HepG2 (cell line): ENCODE data around the gene HTR7. TPM values are rescaled to one million over a fixed set of nuclear protein-coding genes. Genes with fewer than 3 reads are reported as not detected.

Source experiments
- ATAC-seq: fragments of 200-7000 bp; cut with Tn5 transposase; 3 replicates; pipeline ENCODE4 v1.9.1; 2020; ENCODE audit warnings: mild to moderate bottlenecking, moderate library complexity
- BruUV-seq: library from RNA; stranded (reverse); fragments of 400-500 nt; replicated peaks from 2 replicates; lab custom pipeline; 2021; lab: Mats Ljungman, UMichigan
- CTCF ChIA-PET: fragments of 300-600 bp; formaldehyde crosslinking; extraction: SDS; loops from one replicate; lab custom pipeline; 2021; ENCODE audit warnings: low total read pairs, inconsistent platforms, low intra/inter-chr PET ratio; lab: Yijun Ruan, JAX
- POLR2A ChIA-PET: fragments of 350-600 bp; sonication (Branson Sonifier 250); formaldehyde crosslinking; loops from one replicate; lab custom pipeline; 2020; ENCODE audit warnings: antibody characterized with exemption, inconsistent platforms; lab: Yijun Ruan, JAX
- DNase-seq: peaks from one replicate; pipeline ENCODE4 v3.0.0-alpha.2; 2015; ENCODE audit warnings: low spot score
- FAIRE-seq: peaks from 3 replicates; lab custom pipeline; 2011; peaks lifted over from hg19 to GRCh38; lab: Jason Lieb, UNC
- H2AFZ ChIP-seq: one replicate; pipeline ENCODE4 v1.6.1; 2011; ENCODE audit warnings: low read length, inconsistent platforms
- H3K27ac ChIP-seq: fragments of 300-600 bp; 3 replicates; pipeline ENCODE4 v1.8.0; 2011; ENCODE audit warnings: mixed run types, mild to moderate bottlenecking, mixed read lengths, low read length, inconsistent platforms; ENCODE audit not compliant: insufficient read depth; ENCODE audit errors: extremely low read length
- H3K27me3 ChIP-seq, 2 experiments: fragments of 200-600 bp in 1 of 2; 2 replicates in 1 of 2; 3 replicates in 1 of 2; pipeline versions ENCODE4 v1.6.0 to v1.8.0; 2011; ENCODE audit warnings: low read length in 2 of 2, mild to moderate bottlenecking in 2 of 2, moderate library complexity in 2 of 2, inconsistent platforms in 1 of 2; ENCODE audit not compliant: insufficient read depth in 2 of 2, control insufficient read depth in 1 of 2
- H3K36me3 ChIP-seq, 2 experiments: fragments of 200-600 bp in 1 of 2; replicated peaks in 1 of 2; 2 replicates in 1 of 2; 3 replicates in 1 of 2; pipeline versions ENCODE4 v1.5.1 to v1.8.0; 2011; ENCODE audit warnings: low read length in 2 of 2, inconsistent platforms in 1 of 2; ENCODE audit not compliant: insufficient read depth in 2 of 2, control insufficient read depth in 1 of 2
- H3K4me1 ChIP-seq: 2 replicates; pipeline ENCODE4 v1.5.1; 2012; ENCODE audit warnings: low read length, inconsistent platforms; ENCODE audit not compliant: insufficient read depth
- H3K4me2 ChIP-seq: 2 replicates; pipeline ENCODE4 v1.6.0; 2011; ENCODE audit warnings: low read depth, low read length, inconsistent platforms
- H3K4me3 ChIP-seq, 3 experiments: fragments of 200-600 bp in 1 of 3; sonication (generic), shearing (Covaris generic) in 1 of 3; replicated peaks in 1 of 3; 2 replicates each; pipeline ENCODE4 v1.5.1; 2011 to 2016; ENCODE audit warnings: low read length in 3 of 3, inconsistent platforms in 2 of 3, low read depth in 2 of 3, mild to moderate bottlenecking in 2 of 3, control low read depth in 1 of 3, mixed read lengths in 1 of 3; ENCODE audit not compliant: insufficient read depth in 1 of 3
- H3K79me2 ChIP-seq: one replicate; pipeline ENCODE4 v1.6.1; 2011; ENCODE audit warnings: low read length, inconsistent platforms; ENCODE audit not compliant: insufficient read depth
- H3K9ac ChIP-seq: 2 replicates; pipeline ENCODE4 v1.6.0; 2011; ENCODE audit warnings: mild to moderate bottlenecking, low read depth, low read length, inconsistent platforms; ENCODE audit not compliant: insufficient read depth
- H3K9me3 ChIP-seq: 2 replicates; pipeline ENCODE4 v1.5.1; 2012; ENCODE audit warnings: mild to moderate bottlenecking, low read length
- H4K20me1 ChIP-seq: 2 replicates; pipeline ENCODE4 v1.6.0; 2011; ENCODE audit warnings: inconsistent platforms, mild to moderate bottlenecking, low read length, moderate library complexity; ENCODE audit not compliant: insufficient read depth
- ATF7 ChIP-seq, 2 experiments: fragments of 450-650 bp in 1 of 2; sonication (generic) in 1 of 2; formaldehyde crosslinking in 1 of 2; IDR thresholded peaks; 2 replicates each; pipeline versions ENCODE4 v1.4.0 to v1.6.1; 2016 to 2020; ENCODE audit warnings: antibody characterized with exemption in 1 of 2, mild to moderate bottlenecking in 1 of 2, missing genetic modification reagents in 1 of 2
- CBFB ChIP-seq: sonication (generic); formaldehyde crosslinking; IDR thresholded peaks from 2 replicates; pipeline ENCODE4 v1.4.0; 2020; ENCODE audit warnings: missing genetic modification reagents
- CREB1 ChIP-seq, 2 experiments: fragments of 450-650 bp in 1 of 2; IDR thresholded peaks; 2 replicates each; pipeline ENCODE4 v1.6.1; 2016 to 2017; ENCODE audit warnings: control low read depth in 1 of 2, mild to moderate bottlenecking in 1 of 2, missing compliant biosample characterization in 1 of 2, missing genetic modification characterization in 1 of 2
- SATB2 ChIP-seq: sonication (generic); formaldehyde crosslinking; IDR thresholded peaks from 2 replicates; pipeline ENCODE4 v1.5.0; 2020; ENCODE audit warnings: missing genetic modification reagents
- SP140L ChIP-seq: sonication (generic); formaldehyde crosslinking; IDR thresholded peaks from 2 replicates; pipeline ENCODE4 v1.4.0; 2020; ENCODE audit warnings: missing genetic modification reagents, borderline replicate concordance
- SRSF1 ChIP-seq: fragments of 200-400 bp; formaldehyde crosslinking; optimal IDR thresholded peaks from 2 replicates; pipeline ENCODE3; 2017; ENCODE audit warnings: mild to moderate bottlenecking, low read depth, low read length, moderate library complexity
- ZNF619 ChIP-seq: sonication (generic); formaldehyde crosslinking; IDR thresholded peaks from 2 replicates; pipeline ENCODE4 v1.4.0; 2020; ENCODE audit warnings: mild to moderate bottlenecking, missing genetic modification reagents
- ZNF788 ChIP-seq: sonication (generic); formaldehyde crosslinking; IDR thresholded peaks from 2 replicates; pipeline ENCODE4 v1.5.0; 2020; ENCODE audit warnings: mild to moderate bottlenecking, missing genetic modification reagents, borderline replicate concordance
- WGBS: methylation state at CpG from one replicate; pipeline ENCODE4 v1.1.6; 2017; ENCODE audit warnings: low lambda C conversion rate; 5-methylcytosine and 5-hydroxymethylcytosine counted together
- in situ Hi-C: cut with HindIII; loops from 2 replicates; pipeline ENCODE4 v1.10.0; 2017; ENCODE audit warnings: low pct_unique_long_range_greater_than_20kb; ENCODE audit not compliant: extremely low pct_ligation_motif_present
- intact Hi-C: fragments of 100-400 bp; cut with micrococcal nuclease; formaldehyde crosslinking; loops from one replicate; pipeline ENCODE4 v1.10.0; 2022; ENCODE audit not compliant: unreplicated experiment
- polyA plus RNA-seq, 8 experiments: library from polyadenylated mRNA; depleted of rRNA in 3 of 8; stranded (reverse) in 7 of 8; unstranded in 1 of 8; fragments of >200 nt; fragmentation: Illumina TruSeq in 4 of 8; extraction: Trizol in 4 of 8; gene quantifications; 2 replicates each; pipeline versions ENCODE4 v1.2.1 to v1.2.3, GENCODE V29; 2011 to 2016; ENCODE audit warnings: low read depth in 4 of 8, missing spikeins in 1 of 8, mixed read lengths in 1 of 8; ENCODE audit not compliant: insufficient read depth in 1 of 8
- total RNA-seq, 5 experiments: library from RNA; depleted of rRNA; stranded (reverse); fragments of >200 nt; fragmentation: Illumina TruSeq; extraction: Trizol; gene quantifications; 2 replicates each; pipeline ENCODE4 v1.2.3, GENCODE V29; 2016; ENCODE audit warnings: low read depth in 1 of 5

The HTR7 gene
- total and polyA plus RNA-seq, 2 of the 13 experiments (the other 11 are each of a cell fraction or from before 2014, with no cell fraction given): 0.04 TPM; not detected in 1

- FAIRE-seq (no peak), ATAC-seq (no peak)
- TF ChIP-seq ZNF619 (no peak), ZNF788 (CRISPR knock-in tag) (no peak), SRSF1 (no peak), SATB2 (CRISPR knock-in tag) (no peak)
These were observed 148.1 kb downstream of the HTR7 start for GRCh38 chr10:90709727-90710126.

GRCh38 chr10:90707657-90708056, 150.2 kb downstream of the HTR7 start:
- Histone ChIP-seq H3K79me2 (no peaks in the 10 kb centered on the region), H3K4me1 (no peaks in the 10 kb centered on the region), H3K4me2 (no peak overlapping the region), H3K4me3 (no peak overlapping the region), H3K9ac (no peak overlapping the region), H2AFZ (no peak overlapping the region), H3K9me3 (no peaks in the 10 kb centered on the region), H3K36me3 (no peaks in the 10 kb centered on the region), H3K27me3 (no peaks in the 10 kb centered on the region), H3K27ac (no peak overlapping the region), H4K20me1 (no peaks in the 10 kb centered on the region)
- 50% methylated on average over 2 of the region's 2 CpGs for WGBS
- no peak for ATAC-seq
- BruUV-seq: no TSS peak
- in situ Hi-C loops: no loop called here
- DNase-seq: no peak
- POLR2A ChIA-PET: no interaction called here
- intact Hi-C loops: no loop called here
- no peak for FAIRE-seq
- TF ChIP-seq CREB1 (IDR thresholded peaks at IDR 0.05) (peak; percentile 70), CREB1 (CRISPR knock-in tag; IDR thresholded peaks at IDR 0.05) (no peak), CBFB (no peak), ATF7 (IDR thresholded peaks at IDR 0.05) (peak; percentile 90), ATF7 (CRISPR knock-in tag; IDR thresholded peaks at IDR 0.05) (no peak), SP140L (CRISPR knock-in tag) (no peak)
- CTCF ChIA-PET: no interaction called here

More at GRCh38 chr10:90709727-90710126, 148.1 kb downstream of the HTR7 start:
- Histone ChIP-seq H3K4me2 (no peak overlapping the region), H4K20me1 (no peaks in the 10 kb centered on the region), H3K4me3 (no peak overlapping the region), H3K4me1 (no peaks in the 10 kb centered on the region), H3K27ac (no peak overlapping the region), H2AFZ (no peak overlapping the region), H3K27me3 (no peaks in the 10 kb centered on the region), H3K9me3 (no peaks in the 10 kb centered on the region), H3K9ac (no peak overlapping the region), H3K79me2 (no peaks in the 10 kb centered on the region), H3K36me3 (no peaks in the 10 kb centered on the region)
- intact Hi-C loops: no loop called here
- in situ Hi-C loops: no loop called here
- BruUV-seq: no TSS peak
- 3% methylated on average over 2 of the region's 2 CpGs for WGBS
- CTCF ChIA-PET: no interaction called here
- DNase-seq: no peak
- POLR2A ChIA-PET: no interaction called here
